B cell (primary cell): ENCODE measurements around the gene CACNA2D1. TPM values are rescaled to one million over a fixed set of nuclear protein-coding genes. Genes with fewer than 3 reads are reported as not detected.

Source experiments
- ATAC-seq: fragments of 200-7000 bp; cut with Tn5 transposase; one replicate; pipeline ENCODE4 v1.10.0; 2021; ENCODE audit warnings: low read depth, mild to moderate bottlenecking, moderate number of reproducible peaks, moderate library complexity
- CTCF ChIA-PET: fragments of 350-600 bp; sonication (Branson Sonifier 250); formaldehyde crosslinking; loops from one replicate; lab custom pipeline; 2021; ENCODE audit warnings: antibody characterized with exemption, inconsistent platforms; lab: Charles Lee
- POLR2A ChIA-PET: fragments of 350-600 bp; sonication (Branson Sonifier 250); formaldehyde crosslinking; loops from one replicate; lab custom pipeline; 2021; ENCODE audit warnings: antibody characterized with exemption; lab: Charles Lee
- DNase-seq: peaks from one replicate; pipeline ENCODE4 v3.0.0; 2013
- H2AFZ ChIP-seq: 2 replicates; pipeline ENCODE4 v1.6.1; 2012; ENCODE audit warnings: mild to moderate bottlenecking, low read depth, low read length; ENCODE audit not compliant: insufficient read depth, poor library complexity, severe bottlenecking
- H3K27ac ChIP-seq, 2 donors: 1 replicate in 1 of 2; 2 replicates in 1 of 2; pipeline ENCODE4 v1.5.1; 2012 to 2013; ENCODE audit warnings: low read length in 2 of 2, mild to moderate bottlenecking in 2 of 2, moderate library complexity in 1 of 2
- H3K27me3 ChIP-seq, 4 experiments: fragments of 200-600 bp in 1 of 4; sonication (generic) in 1 of 4; replicated peaks in 1 of 4; 1 replicate in 2 of 4; 2 replicates in 2 of 4; pipeline versions ENCODE4 v1.6.1 to v1.7.0; 2013 to 2016; ENCODE audit warnings: low read length in 3 of 4, mild to moderate bottlenecking in 2 of 4, mixed read lengths in 1 of 4, moderate library complexity in 1 of 4; ENCODE audit not compliant: insufficient read depth in 4 of 4, control insufficient read depth in 3 of 4; ENCODE audit errors: control extremely low read depth in 1 of 4
- H3K36me3 ChIP-seq, 2 experiments: replicated peaks in 1 of 2; 1 replicate in 1 of 2; 2 replicates in 1 of 2; pipeline versions ENCODE4 v1.6.1 to v1.7.1; 2013; ENCODE audit warnings: low read length in 1 of 2; ENCODE audit not compliant: insufficient read depth in 2 of 2, control insufficient read depth in 1 of 2; ENCODE audit errors: control extremely low read depth in 1 of 2, extremely low read depth in 1 of 2
- H3K4me1 ChIP-seq, 2 donors: fragments of 200-600 bp in 1 of 2; sonication (generic) in 1 of 2; 1 replicate in 1 of 2; 2 replicates in 1 of 2; pipeline versions ENCODE4 v1.5.1 to v1.6.1; 2013 to 2017; ENCODE audit warnings: low read length in 2 of 2; ENCODE audit not compliant: control insufficient read depth in 2 of 2, insufficient read depth in 2 of 2
- H3K4me2 ChIP-seq: replicated peaks from 2 replicates; pipeline ENCODE3; 2012; ENCODE audit warnings: mild to moderate bottlenecking, low read depth, low read length; ENCODE audit not compliant: poor library complexity, severe bottlenecking
- H3K4me3 ChIP-seq, 5 experiments: fragments of 200-600 bp in 1 of 5; sonication (generic) in 1 of 5; 1 replicate in 3 of 5; 2 replicates in 2 of 5; pipeline versions ENCODE4 v1.5.1 to v1.7.0; 2011 to 2016; ENCODE audit warnings: low read length in 4 of 5, mild to moderate bottlenecking in 4 of 5, low read depth in 2 of 5, control low read depth in 1 of 5, moderate library complexity in 1 of 5; ENCODE audit not compliant: insufficient read depth in 1 of 5; ENCODE audit errors: control extremely low read depth in 1 of 5, extremely low read depth in 1 of 5
- H3K79me2 ChIP-seq: fragments of 200-600 bp; sonication (generic); one replicate; pipeline ENCODE4 v1.6.0; 2016; ENCODE audit warnings: low read length; ENCODE audit not compliant: control insufficient read depth, insufficient read depth
- H3K9ac ChIP-seq: fragments of 200-600 bp; sonication (generic); 2 replicates; pipeline ENCODE4 v1.6.1; 2017; ENCODE audit warnings: mild to moderate bottlenecking, low read length, moderate library complexity
- H3K9me3 ChIP-seq, 3 donors: one replicate each; pipeline versions ENCODE4 v1.6.1 to v1.7.1; 2013; ENCODE audit warnings: low read length in 2 of 3; ENCODE audit not compliant: control insufficient read depth in 2 of 3, insufficient read depth in 1 of 3; ENCODE audit errors: control extremely low read depth in 1 of 3
- H4K20me1 ChIP-seq: 2 replicates; pipeline ENCODE4 v1.6.0; 2012; ENCODE audit warnings: mild to moderate bottlenecking, low read length; ENCODE audit not compliant: insufficient read depth, control insufficient read depth, poor library complexity, severe bottlenecking
- H3K27ac Mint-ChIP-seq: one replicate; pipeline ENCODE4 v1.8.0; 2021; ENCODE audit warnings: mixed read lengths
- H3K27me3 Mint-ChIP-seq: one replicate; pipeline ENCODE4 v1.8.0; 2021; ENCODE audit warnings: mixed read lengths
- H3K4me1 Mint-ChIP-seq: one replicate; pipeline ENCODE4 v1.8.0; 2021; ENCODE audit warnings: mixed read lengths
- H3K4me3 Mint-ChIP-seq: one replicate; pipeline ENCODE4 v1.8.0; 2021; ENCODE audit warnings: mixed read lengths
- H3K9me3 Mint-ChIP-seq: one replicate; pipeline ENCODE4 v1.8.0; 2022; ENCODE audit warnings: mixed read lengths; ENCODE audit not compliant: insufficient read depth
- EZH2 ChIP-seq: IDR thresholded peaks from 2 replicates; pipeline ENCODE4 v1.6.1; 2012; ENCODE audit warnings: borderline replicate concordance, low read depth, mild to moderate bottlenecking, moderate library complexity, low read length; ENCODE audit not compliant: insufficient read depth, poor library complexity, severe bottlenecking
- WGBS: methylation state at CpG from one replicate; pipeline ENCODE4 v1.1.5; 2013; ENCODE audit warnings: missing lambda C conversion rate; ENCODE audit not compliant: insufficient coverage; 5-methylcytosine and 5-hydroxymethylcytosine counted together
- intact Hi-C: fragments of 100-400 bp; cut with micrococcal nuclease; formaldehyde crosslinking; loops from one replicate; pipeline ENCODE4 v1.10.0; 2022
- polyA plus RNA-seq: library from polyadenylated mRNA; depleted of rRNA; stranded (reverse); fragments of >200 nt; gene quantifications from 2 replicates; pipeline ENCODE4 v1.2.3, GENCODE V29; 2012
- total RNA-seq, 2 donors: library from RNA; stranded (reverse); fragments of 120-200 nt in 1 of 2; gene quantifications; 1 replicate in 1 of 2; 2 replicates in 1 of 2; pipeline versions ENCODE4 v1.2.3 to v1.2.4, GENCODE V29; 2013 to 2022
- TF ChIP-seq, protein P1 (sequence below): fragments of 200-600 bp; IDR thresholded peaks from one replicate; pipeline ENCODE4 v1.8.0; 2022; ENCODE audit warnings: antibody characterized with exemption, mild to moderate bottlenecking

Gene CACNA2D1
- total and polyA plus RNA-seq, 2 donors (not counting 1 experiment from before 2014, with no cell fraction given): not detected

GRCh38 chr7:82185443-82185842 is 258.1 kb downstream of the CACNA2D1 start:
- Histone ChIP-seq H3K9me3 (peaks cover 0 to 3% (median 0%) of the 10 kb centered on the region in 3 donors), H3K27me3 (no peaks in the 10 kb centered on the region), H4K20me1 (no peaks in the 10 kb centered on the region), H3K4me2 (no peak overlapping the region), H3K4me3 (no peak overlapping the region), H3K9ac (no peak overlapping the region), H3K27ac (no peak overlapping the region), H2AFZ (no peak overlapping the region), H3K4me1 (no peaks in the 10 kb centered on the region), H3K79me2 (no peaks in the 10 kb centered on the region), H3K36me3 (no peaks in the 10 kb centered on the region)
- TF ChIP-seq, protein P1, sequence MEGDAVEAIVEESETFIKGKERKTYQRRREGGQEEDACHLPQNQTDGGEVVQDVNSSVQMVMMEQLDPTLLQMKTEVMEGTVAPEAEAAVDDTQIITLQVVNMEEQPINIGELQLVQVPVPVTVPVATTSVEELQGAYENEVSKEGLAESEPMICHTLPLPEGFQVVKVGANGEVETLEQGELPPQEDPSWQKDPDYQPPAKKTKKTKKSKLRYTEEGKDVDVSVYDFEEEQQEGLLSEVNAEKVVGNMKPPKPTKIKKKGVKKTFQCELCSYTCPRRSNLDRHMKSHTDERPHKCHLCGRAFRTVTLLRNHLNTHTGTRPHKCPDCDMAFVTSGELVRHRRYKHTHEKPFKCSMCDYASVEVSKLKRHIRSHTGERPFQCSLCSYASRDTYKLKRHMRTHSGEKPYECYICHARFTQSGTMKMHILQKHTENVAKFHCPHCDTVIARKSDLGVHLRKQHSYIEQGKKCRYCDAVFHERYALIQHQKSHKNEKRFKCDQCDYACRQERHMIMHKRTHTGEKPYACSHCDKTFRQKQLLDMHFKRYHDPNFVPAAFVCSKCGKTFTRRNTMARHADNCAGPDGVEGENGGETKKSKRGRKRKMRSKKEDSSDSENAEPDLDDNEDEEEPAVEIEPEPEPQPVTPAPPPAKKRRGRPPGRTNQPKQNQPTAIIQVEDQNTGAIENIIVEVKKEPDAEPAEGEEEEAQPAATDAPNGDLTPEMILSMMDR: no peak
- TF ChIP-seq EZH2: no peak
- no peak overlapping the region for H3K4me3 Mint-ChIP-seq
- H3K4me1 Mint-ChIP-seq: no peaks in the 10 kb centered on the region
- CTCF ChIA-PET: no interaction called here
- no CpG with 5 or more reads among the region's 2 CpGs for WGBS
- POLR2A ChIA-PET: no interaction called here
- ATAC-seq (no peak), DNase-seq (no peak)
- no peaks in the 10 kb centered on the region for H3K27me3 Mint-ChIP-seq
- peaks cover 4% of the 10 kb centered on the region for H3K9me3 Mint-ChIP-seq
- intact Hi-C loops: no loop called here
- no peak overlapping the region for H3K27ac Mint-ChIP-seq

GRCh38 chr7:82183634-82184033 is 259.9 kb downstream of the CACNA2D1 start:
- Histone ChIP-seq H3K79me2 (no peaks in the 10 kb centered on the region), H3K4me2 (no peak overlapping the region), H4K20me1 (no peaks in the 10 kb centered on the region), H3K27me3 (no peaks in the 10 kb centered on the region), H3K27ac (no peak overlapping the region), H3K9ac (no peak overlapping the region), H3K36me3 (no peaks in the 10 kb centered on the region), H2AFZ (no peak overlapping the region), H3K4me3 (no peak overlapping the region), H3K4me1 (no peaks in the 10 kb centered on the region), H3K9me3 (peaks cover 0 to 3% (median 0%) of the 10 kb centered on the region in 3 donors)
- TF ChIP-seq EZH2: no peak
- TF ChIP-seq, protein P1: no peak
- ChIA-PET POLR2A (no interaction called here), CTCF (no interaction called here)
- DNase-seq: no peak
- Mint-ChIP-seq H3K4me1 (no peaks in the 10 kb centered on the region), H3K27me3 (no peaks in the 10 kb centered on the region), H3K4me3 (no peak overlapping the region), H3K9me3 (peaks cover 2% of the 10 kb centered on the region), H3K27ac (no peak overlapping the region)
- WGBS: no CpG with 5 or more reads among the region's 4 CpGs
- ATAC-seq: no peak
- intact Hi-C loops: no loop called here
